HUES64 (cell line): ENCODE results near the gene HOXB9.
A peak's percentile ranks its signal among the peaks of the same experiment; 100 is the strongest.

Experiments used
- H3K27ac ChIP-seq: 2 replicates; pipeline ENCODE4 v1.7.0; 2013; ENCODE audit warnings: low read depth, low read length, inconsistent platforms
- H3K27me3 ChIP-seq: 2 replicates; pipeline ENCODE4 v1.6.1; 2013; ENCODE audit warnings: mild to moderate bottlenecking, low read length; ENCODE audit not compliant: insufficient read depth
- H3K36me3 ChIP-seq: 2 replicates; pipeline ENCODE4 v1.6.1; 2013; ENCODE audit warnings: mild to moderate bottlenecking, low read length; ENCODE audit not compliant: insufficient read depth
- H3K4me1 ChIP-seq: 2 replicates; pipeline ENCODE4 v1.6.1; 2013; ENCODE audit warnings: mild to moderate bottlenecking, low read length, moderate library complexity; ENCODE audit not compliant: insufficient read depth
- H3K4me3 ChIP-seq: 2 replicates; pipeline ENCODE4 v1.5.1; 2013; ENCODE audit warnings: mild to moderate bottlenecking, low read length, moderate library complexity
- H3K9ac ChIP-seq: 2 replicates; pipeline ENCODE4 v1.6.1; 2013; ENCODE audit warnings: mild to moderate bottlenecking, low read depth, low read length
- H3K9me3 ChIP-seq: 2 replicates; pipeline ENCODE4 v1.6.1; 2013; ENCODE audit warnings: low read depth, low read length; ENCODE audit not compliant: insufficient read depth
- WGBS: fragments of 150-250, 120-280 bp; methylation state at CpG from one replicate; pipeline ENCODE4 v1.1.7; 2013; ENCODE audit warnings: missing lambda C conversion rate; 5-methylcytosine and 5-hydroxymethylcytosine counted together

Gene HOXB9

DNA sequence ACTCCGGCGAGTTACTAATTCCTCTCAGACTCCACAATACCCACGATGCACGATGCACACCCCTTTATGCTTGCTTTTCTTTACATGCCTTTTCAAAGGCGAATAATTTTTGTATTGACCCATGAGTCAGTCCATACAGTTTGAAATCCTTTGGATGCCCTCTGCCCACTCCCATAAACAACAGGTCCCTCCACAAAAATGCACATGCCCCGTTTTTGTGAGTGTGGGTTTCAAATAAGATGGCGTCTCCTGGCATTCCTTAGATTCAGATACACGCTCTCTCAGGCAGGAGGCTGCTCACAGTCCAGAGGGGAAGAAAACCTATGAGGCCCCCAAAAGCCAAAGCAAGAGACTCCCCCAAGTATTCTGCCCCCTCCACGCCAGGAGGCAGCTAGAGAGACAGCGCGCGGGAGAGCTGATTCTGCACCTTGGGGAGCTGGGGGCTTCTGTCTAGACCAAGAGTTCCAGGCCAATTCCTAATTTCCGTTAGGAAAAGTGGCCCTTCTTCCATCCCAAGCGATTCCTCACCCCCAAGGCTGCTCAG is 19.6 kb upstream of the HOXB9 start:
- H3K27me3 ChIP-seq, result peaks cover 98% of the 10 kb centered on the region
- H3K9me3 ChIP-seq, result no peaks in the 10 kb centered on the region
- H3K9ac ChIP-seq, result no peak overlapping the region
- peak overlapping the region; percentile 37; the same call in 1 of the 2 replicates for H3K4me3 ChIP-seq
- H3K27ac ChIP-seq, result no peak overlapping the region
- WGBS, result 22% methylated on average over 14 of the region's 14 CpGs
- peaks cover 5% of the 10 kb centered on the region; the same call in 1 of the 2 replicates for H3K4me1 ChIP-seq
- H3K36me3 ChIP-seq, result no peaks in the 10 kb centered on the region

DNA sequence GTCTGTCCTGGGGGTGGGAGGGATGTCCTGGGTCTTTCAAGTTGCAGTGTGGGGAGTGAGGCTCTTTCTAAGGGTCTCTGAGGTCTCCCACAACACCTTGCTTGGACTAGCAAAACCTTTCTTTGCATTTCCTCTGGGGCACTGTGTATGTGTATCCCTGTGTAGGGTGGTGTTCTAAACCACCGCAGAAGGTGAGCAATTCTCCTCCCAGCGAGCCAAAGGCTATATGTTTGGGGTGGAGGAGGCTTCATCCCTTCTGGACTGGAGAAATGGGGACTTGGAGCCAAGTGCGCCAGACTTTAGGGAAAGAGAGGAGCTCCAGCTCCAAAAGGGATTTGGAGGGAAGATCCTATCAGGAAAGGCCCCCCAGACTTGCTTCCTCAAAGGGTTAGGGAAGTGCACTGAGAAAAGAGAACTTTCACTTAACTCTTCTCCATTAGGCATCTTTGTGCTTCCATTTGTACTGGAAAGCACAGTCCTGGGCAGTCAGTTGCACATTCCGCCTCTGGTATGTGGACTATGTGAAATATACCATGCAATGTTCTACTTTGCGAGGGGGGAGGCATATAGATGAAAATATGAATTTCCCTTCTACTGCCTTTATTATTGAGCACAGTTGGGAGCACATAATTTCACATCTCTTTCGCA is 18.9 kb upstream of the HOXB9 start:
- Histone ChIP-seq H3K9ac (no peak overlapping the region), H3K4me1 (peaks cover 5% of the 10 kb centered on the region; the same call in 1 of the 2 replicates), H3K36me3 (no peaks in the 10 kb centered on the region), H3K4me3 (no peak overlapping the region), H3K9me3 (no peaks in the 10 kb centered on the region), H3K27me3 (peaks cover 100% of the 10 kb centered on the region), H3K27ac (no peak overlapping the region)
- WGBS, result 42% methylated on average over 6 of the region's 6 CpGs

DNA sequence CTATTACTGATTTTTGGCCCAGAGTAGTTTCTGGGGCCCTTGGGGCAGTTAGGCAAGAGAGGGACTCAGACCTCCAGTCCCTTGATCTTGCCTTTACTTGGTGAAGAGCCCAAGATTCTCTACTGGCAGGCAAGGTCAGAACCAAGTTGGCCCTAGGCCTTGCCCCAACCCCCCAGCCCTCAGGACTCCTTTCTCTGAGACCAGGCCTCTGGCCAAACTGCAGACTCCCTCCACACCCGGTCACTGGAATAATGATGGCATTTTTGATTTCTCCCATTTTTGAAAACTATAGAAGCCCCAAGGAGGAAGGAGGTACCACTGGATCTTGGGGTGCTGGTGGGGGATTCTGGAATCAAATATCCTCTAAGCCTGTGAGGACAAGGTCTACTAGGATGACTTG is 18.0 kb upstream of the HOXB9 start:
- Histone ChIP-seq H3K27me3 (peaks cover 100% of the 10 kb centered on the region), H3K9ac (no peak overlapping the region), H3K4me1 (peaks cover 5% of the 10 kb centered on the region; the same call in 1 of the 2 replicates), H3K4me3 (no peak overlapping the region), H3K36me3 (no peaks in the 10 kb centered on the region), H3K27ac (no peak overlapping the region), H3K9me3 (no peaks in the 10 kb centered on the region)
- WGBS, result 60% methylated on average over 1 of the region's 1 CpG

DNA sequence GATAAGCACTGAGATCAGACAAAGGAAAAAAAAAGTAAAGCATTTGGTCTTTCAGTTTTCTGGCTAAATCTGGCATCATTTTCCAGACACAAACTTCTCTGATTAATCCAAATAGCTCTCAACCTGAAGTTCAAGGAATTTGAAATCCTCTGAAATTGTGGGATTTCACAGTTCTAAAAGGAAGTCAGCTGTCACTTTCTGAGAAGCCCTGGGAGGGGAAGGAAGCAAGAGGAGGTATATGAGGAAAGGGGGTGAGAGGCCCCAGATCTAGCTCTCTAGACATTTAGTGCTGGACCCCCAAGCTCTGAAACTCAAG is 17.5 kb upstream of the HOXB9 start:
- no peaks in the 10 kb centered on the region for H3K36me3 ChIP-seq
- no peak overlapping the region for H3K9ac ChIP-seq
- no peaks in the 10 kb centered on the region for H3K9me3 ChIP-seq
- H3K4me3 ChIP-seq, result no peak overlapping the region
- peaks cover 100% of the 10 kb centered on the region for H3K27me3 ChIP-seq
- peaks cover 5% of the 10 kb centered on the region; the same call in 1 of the 2 replicates for H3K4me1 ChIP-seq
- no peak overlapping the region for H3K27ac ChIP-seq

DNA sequence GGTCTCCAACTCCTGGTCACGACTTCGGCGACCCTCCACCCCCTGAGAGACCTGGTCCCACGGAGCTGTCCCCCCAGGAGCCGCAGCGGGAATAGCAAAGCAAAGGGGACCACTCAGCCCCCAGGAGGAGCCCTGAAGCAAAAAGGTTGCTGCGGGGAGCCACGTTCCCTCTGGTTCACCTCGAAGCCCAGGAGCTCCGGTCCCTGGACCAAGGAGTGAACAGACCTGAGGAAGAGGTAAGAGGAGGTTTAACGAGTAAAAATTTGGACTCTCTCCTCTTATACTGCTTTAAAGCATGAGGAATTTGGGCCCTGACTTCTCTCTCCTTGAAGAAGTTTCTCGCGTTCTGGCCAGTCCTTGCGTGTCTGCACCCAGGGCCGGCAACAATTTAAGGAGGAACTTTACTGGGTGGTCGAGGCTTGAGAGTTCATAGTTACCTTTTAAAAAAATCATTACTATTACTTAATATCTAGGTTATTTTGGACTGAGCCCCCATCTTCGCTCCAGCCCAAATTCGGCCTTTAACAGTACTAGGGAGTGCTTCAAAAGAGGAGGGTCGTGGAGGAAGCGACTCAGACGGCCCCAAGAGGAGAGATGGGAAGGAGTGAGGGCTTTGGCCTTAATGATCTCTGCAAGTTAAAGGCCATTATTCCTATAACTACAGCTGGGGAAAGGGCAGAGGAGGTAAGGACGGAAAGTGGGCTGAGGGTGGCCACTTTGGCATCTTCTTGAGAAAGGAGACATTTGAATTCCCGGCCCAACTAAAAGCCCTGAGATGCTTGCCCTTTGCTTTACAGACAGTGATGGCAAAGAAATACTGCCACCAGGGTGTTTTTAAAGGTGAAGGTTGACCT is 16.9 kb upstream of the HOXB9 start:
- Histone ChIP-seq H3K9me3 (no peaks in the 10 kb centered on the region), H3K4me1 (peaks cover 5% of the 10 kb centered on the region; the same call in 1 of the 2 replicates), H3K9ac (no peak overlapping the region), H3K27me3 (peaks cover 100% of the 10 kb centered on the region), H3K27ac (no peak overlapping the region), H3K36me3 (no peaks in the 10 kb centered on the region), H3K4me3 (no peak overlapping the region)
- WGBS, result 18% methylated on average over 21 of the region's 23 CpGs

DNA sequence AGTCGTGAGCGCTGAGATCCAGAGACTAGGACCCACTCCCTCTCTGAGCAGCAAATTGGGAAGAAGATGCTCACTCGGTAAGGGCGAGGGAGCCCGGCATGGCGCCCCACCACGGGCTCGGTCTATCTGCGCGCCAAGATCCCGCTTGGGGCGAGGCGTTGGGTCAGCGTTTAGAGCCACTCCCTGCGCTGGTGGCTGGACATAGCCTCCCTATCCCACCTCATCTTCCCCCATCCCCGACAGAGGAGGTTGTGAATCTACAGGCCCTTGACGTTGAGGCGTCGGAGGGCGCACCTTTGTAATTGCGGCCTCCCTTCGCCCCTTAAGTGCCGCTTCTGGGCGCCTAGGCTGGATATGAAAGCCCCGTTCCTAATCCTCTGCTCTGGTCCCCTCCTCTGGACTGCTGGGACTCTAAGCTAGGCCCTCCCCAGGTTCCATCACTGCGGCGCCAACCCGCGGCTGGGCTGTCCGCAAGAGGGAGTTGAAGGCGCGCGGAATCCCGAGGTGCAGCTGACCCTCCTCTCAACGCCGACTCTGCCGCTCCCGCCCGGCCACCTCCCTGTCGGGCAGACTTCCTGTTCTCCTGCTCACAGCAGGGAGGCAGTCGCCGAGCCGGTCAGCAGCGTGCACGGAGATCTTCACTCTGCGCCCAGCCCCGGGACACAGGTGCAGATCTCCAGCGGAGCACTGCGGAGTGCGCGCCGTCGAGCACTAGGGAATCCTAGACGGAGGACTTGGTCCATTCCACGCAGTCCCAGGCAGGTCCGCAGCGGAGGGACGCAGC is 16.1 kb upstream of the HOXB9 start:
- peaks cover 100% of the 10 kb centered on the region for H3K27me3 ChIP-seq
- WGBS, result 2% methylated on average over 58 of the region's 58 CpGs
- H3K4me3 ChIP-seq, result no peak overlapping the region
- no peak overlapping the region for H3K27ac ChIP-seq
- no peaks in the 10 kb centered on the region for H3K36me3 ChIP-seq
- H3K4me1 ChIP-seq, result peaks cover 5% of the 10 kb centered on the region; the same call in 1 of the 2 replicates
- no peaks in the 10 kb centered on the region for H3K9me3 ChIP-seq
- H3K9ac ChIP-seq, result no peak overlapping the region

DNA sequence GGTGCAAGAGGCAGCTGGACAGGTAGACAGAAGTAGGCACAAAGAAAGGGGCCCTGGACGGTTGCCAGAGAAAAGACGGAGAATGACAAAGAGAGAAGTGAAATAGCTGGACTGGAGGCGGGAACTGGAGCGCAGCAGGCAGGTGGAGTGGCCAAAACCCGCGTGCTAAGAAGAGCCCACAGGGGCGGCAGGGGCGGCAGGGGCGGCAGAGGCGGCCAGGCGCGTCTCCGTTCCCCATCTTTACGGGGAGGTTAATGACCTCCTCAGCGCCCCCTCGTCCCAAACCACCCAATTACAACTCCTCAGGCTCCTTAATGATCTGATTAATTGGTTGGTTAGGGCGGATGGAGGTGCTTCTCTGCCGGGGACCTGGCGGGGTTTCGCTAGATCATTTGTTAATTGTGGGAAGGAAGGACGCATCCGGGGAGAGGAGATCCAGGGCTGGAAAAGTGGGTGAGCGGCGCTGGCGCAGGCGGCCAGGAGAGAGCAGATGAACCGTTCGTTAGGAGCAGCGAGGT is 15.4 kb upstream of the HOXB9 start:
- H3K27me3 ChIP-seq, result peaks cover 100% of the 10 kb centered on the region
- no peak overlapping the region for H3K9ac ChIP-seq
- peaks cover 5% of the 10 kb centered on the region; the same call in 1 of the 2 replicates for H3K4me1 ChIP-seq
- no peaks in the 10 kb centered on the region for H3K9me3 ChIP-seq
- 5% methylated on average over 27 of the region's 29 CpGs for WGBS
- no peak overlapping the region for H3K27ac ChIP-seq
- no peak overlapping the region for H3K4me3 ChIP-seq
- no peaks in the 10 kb centered on the region for H3K36me3 ChIP-seq

DNA sequence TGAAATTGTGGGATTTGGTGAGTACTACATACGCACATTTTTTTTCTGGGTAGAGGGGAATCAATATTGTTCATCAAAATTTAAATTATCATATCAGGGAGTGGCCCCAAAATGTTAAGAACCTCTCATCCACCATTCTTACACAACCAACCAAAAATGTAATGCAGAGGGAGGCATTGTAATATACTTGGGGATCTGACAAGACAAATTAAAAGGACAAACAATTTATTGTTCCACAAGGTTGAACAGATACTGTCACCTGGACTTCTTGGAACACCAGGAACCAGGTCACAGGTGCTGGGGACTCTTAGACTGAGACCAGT is 14.7 kb upstream of the HOXB9 start:
- Histone ChIP-seq H3K9ac (no peak overlapping the region), H3K4me1 (no peaks in the 10 kb centered on the region; the same call in 1 of the 2 replicates), H3K4me3 (no peak overlapping the region), H3K27me3 (peaks cover 100% of the 10 kb centered on the region), H3K9me3 (no peaks in the 10 kb centered on the region), H3K36me3 (no peaks in the 10 kb centered on the region), H3K27ac (no peak overlapping the region)
- no CpG with 5 or more reads among the region's 1 CpG for whole genome bisulfite sequencing

DNA sequence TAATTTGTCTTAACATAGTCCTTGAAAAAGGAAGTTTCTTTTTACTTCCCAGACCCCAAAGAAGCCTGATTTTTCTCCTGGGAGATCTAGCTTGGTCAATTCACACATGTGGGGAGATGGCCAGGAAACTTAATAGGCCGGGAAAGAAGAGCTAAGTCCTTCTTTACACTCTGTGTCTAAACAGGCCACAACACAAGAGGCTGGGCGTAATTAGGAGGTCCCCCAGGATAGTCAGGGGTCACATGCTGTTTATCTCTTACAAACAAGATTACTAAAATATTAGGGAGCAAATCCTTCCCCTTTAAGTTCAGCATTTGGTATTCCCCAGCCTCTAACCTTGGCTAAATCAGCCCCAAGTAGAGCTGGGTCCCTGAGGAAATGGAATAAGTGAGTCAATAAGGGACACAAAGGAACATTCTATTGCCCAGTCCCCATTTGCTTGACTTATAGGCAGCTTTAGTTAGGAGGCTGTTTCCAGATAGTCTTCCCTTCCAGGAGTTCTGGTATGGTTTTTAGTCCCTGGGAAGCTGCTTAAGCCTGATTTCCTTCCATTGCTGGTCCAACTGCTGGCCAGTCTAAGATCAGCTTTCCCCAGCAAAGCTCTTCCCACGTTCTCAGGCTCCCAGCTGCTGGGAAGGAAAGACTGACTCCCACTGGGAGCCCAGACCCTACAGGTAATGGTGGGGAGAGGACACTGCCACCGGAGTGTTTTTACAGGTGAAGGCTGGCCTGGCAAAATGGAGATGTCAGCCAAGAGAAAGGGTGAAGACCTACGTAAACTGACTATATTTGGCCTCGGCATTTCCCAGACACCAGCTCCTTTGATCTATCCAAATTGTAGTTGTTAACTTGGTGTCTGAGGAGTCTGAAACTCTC is 14.1 kb upstream of the HOXB9 start:
- no peak overlapping the region for H3K27ac ChIP-seq
- H3K27me3 ChIP-seq, result peaks cover 100% of the 10 kb centered on the region
- H3K4me1 ChIP-seq, result no peaks in the 10 kb centered on the region; the same call in 1 of the 2 replicates
- 68% methylated on average over 6 of the region's 6 CpGs for WGBS
- H3K9ac ChIP-seq, result no peak overlapping the region
- H3K36me3 ChIP-seq, result no peaks in the 10 kb centered on the region
- no peaks in the 10 kb centered on the region for H3K9me3 ChIP-seq
- H3K4me3 ChIP-seq, result no peak overlapping the region

DNA sequence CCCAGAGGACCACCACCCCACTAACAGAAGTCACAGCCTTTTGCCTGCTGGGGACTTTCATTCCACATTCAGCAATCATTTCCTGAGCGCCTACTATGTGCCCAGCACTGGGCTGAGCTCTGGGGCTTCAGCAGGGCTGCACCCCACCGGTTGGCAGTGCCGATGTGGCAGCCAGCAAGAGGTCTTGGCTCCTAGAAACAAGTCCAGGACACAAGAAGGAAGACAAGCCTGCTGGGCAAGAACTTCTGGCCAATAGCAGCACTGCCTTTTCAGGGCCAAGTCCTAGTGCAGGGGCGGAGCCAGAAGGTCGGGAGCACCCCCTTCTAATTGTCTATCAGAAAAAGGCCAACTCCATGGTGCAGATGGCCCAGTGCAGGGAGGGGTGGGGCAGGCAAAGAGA is 13.0 kb upstream of the HOXB9 start:
- H3K4me3 ChIP-seq, result no peak overlapping the region
- no peaks in the 10 kb centered on the region for H3K36me3 ChIP-seq
- H3K9me3 ChIP-seq, result no peaks in the 10 kb centered on the region
- no peak overlapping the region for H3K9ac ChIP-seq
- H3K27ac ChIP-seq, result no peak overlapping the region
- 55% methylated on average over 5 of the region's 5 CpGs for WGBS
- peaks cover 100% of the 10 kb centered on the region for H3K27me3 ChIP-seq
- no peaks in the 10 kb centered on the region; the same call in 1 of the 2 replicates for H3K4me1 ChIP-seq
